Hepatocyte (in vitro differentiated cells): ENCODE results near the gene INO80C. TPM values are rescaled to one million over a fixed set of nuclear protein-coding genes. Genes with fewer than 3 reads are reported as not detected.

Experiments used
- DNase-seq: peaks from one replicate; pipeline ENCODE4 v3.0.0-alpha.2; 2016; ENCODE audit warnings: low spot score
- H2AFZ ChIP-seq: fragments of 200-600 bp; sonication (generic); 2 replicates; pipeline ENCODE4 v1.6.0; 2016; ENCODE audit warnings: antibody characterized with exemption, mild to moderate bottlenecking
- H3K27ac ChIP-seq: fragments of 200-600 bp; sonication (generic); 2 replicates; pipeline ENCODE4 v1.5.1; 2016; ENCODE audit warnings: mild to moderate bottlenecking
- H3K27me3 ChIP-seq: fragments of 200-600 bp; sonication (generic); 2 replicates; pipeline ENCODE4 v1.6.1; 2016
- H3K36me3 ChIP-seq: fragments of 200-600 bp; sonication (generic); replicated peaks from 2 replicates; pipeline ENCODE4 v1.5.1; 2016; ENCODE audit warnings: low read depth; ENCODE audit not compliant: insufficient read depth
- H3K4me1 ChIP-seq: fragments of 200-600 bp; sonication (generic); 2 replicates; pipeline ENCODE4 v1.5.1; 2016; ENCODE audit warnings: mild to moderate bottlenecking, moderate library complexity; ENCODE audit not compliant: insufficient read depth
- H3K4me2 ChIP-seq: fragments of 200-600 bp; sonication (generic); 2 replicates; pipeline ENCODE4 v1.6.0; 2016
- H3K4me3 ChIP-seq: fragments of 200-600 bp; sonication (generic); 2 replicates; pipeline ENCODE4 v1.5.1; 2016; ENCODE audit warnings: mild to moderate bottlenecking
- H3K79me2 ChIP-seq: fragments of 200-600 bp; sonication (generic); 2 replicates; pipeline ENCODE4 v1.6.0; 2017; ENCODE audit warnings: mild to moderate bottlenecking
- H3K9me2 ChIP-seq: fragments of 200-600 bp; sonication (generic); replicated peaks from 2 replicates; pipeline ENCODE4 v1.6.0; 2017; ENCODE audit warnings: mild to moderate bottlenecking; ENCODE audit not compliant: insufficient read depth
- H3K9me3 ChIP-seq: fragments of 200-600 bp; sonication (generic); 2 replicates; pipeline ENCODE4 v1.5.1; 2016; ENCODE audit warnings: low read depth, mild to moderate bottlenecking
- H4K20me1 ChIP-seq: fragments of 200-600 bp; sonication (generic); 2 replicates; pipeline ENCODE4 v1.6.0; 2016; ENCODE audit warnings: mild to moderate bottlenecking; ENCODE audit not compliant: insufficient read depth, poor library complexity, severe bottlenecking
- EZH2 ChIP-seq: fragments of 200-600 bp; sonication (generic); IDR thresholded peaks from 2 replicates; pipeline ENCODE4 v1.6.1; 2016; ENCODE audit warnings: antibody characterized with exemption, mild to moderate bottlenecking, borderline replicate concordance
- EZH2phosphoT487 ChIP-seq: fragments of 200-600 bp; sonication (generic); IDR thresholded peaks from one replicate; pipeline ENCODE4 v1.6.1; 2018; ENCODE audit warnings: antibody characterized with exemption, mild to moderate bottlenecking, low read depth, moderate library complexity; ENCODE audit not compliant: unreplicated experiment, severe bottlenecking
- WGBS: methylation state at CpG from one replicate; pipeline ENCODE4 v1.1.6; 2016; ENCODE audit warnings: low lambda C conversion rate; ENCODE audit errors: missing lambda C conversion rate; 5-methylcytosine and 5-hydroxymethylcytosine counted together
- polyA plus RNA-seq: library from polyadenylated mRNA; unstranded; fragments of >200 nt; fragmentation: Nextera tagmentation; extraction: Ambion mirVana; gene quantifications from 2 replicates; pipeline ENCODE4 v1.2.1, GENCODE V29; 2016
- total RNA-seq: library from RNA; depleted of rRNA; stranded (reverse); fragments of >200 nt; gene quantifications from 2 replicates; pipeline ENCODE4 v1.2.3, GENCODE V29; 2014
- TF ChIP-seq, protein P1 (sequence below): fragments of 200-600 bp; sonication (generic); IDR thresholded peaks from 2 replicates; pipeline ENCODE4 v1.5.1; 2016; ENCODE audit warnings: antibody characterized with exemption, mild to moderate bottlenecking; ENCODE audit not compliant: poor library complexity

Gene INO80C
- total and polyA plus RNA-seq, 2 experiments from 2014 or later: 16.5 to 25.1 TPM

GRCh38 chr18:35467624-35468016 lies 30.1 kb downstream of the INO80C start:
- Histone ChIP-seq H3K4me3 (no peak overlapping the region), H3K27me3 (no peaks in the 10 kb centered on the region), H3K36me3 (no peaks in the 10 kb centered on the region), H3K9me3 (no peaks in the 10 kb centered on the region), H4K20me1 (no peaks in the 10 kb centered on the region), H3K4me1 (peaks cover 13% of the 10 kb centered on the region), H2AFZ (no peak overlapping the region), H3K79me2 (no peaks in the 10 kb centered on the region), H3K9me2 (no peaks in the 10 kb centered on the region), H3K4me2 (no peak overlapping the region), H3K27ac (no peak overlapping the region)
- TF ChIP-seq EZH2phosphoT487: no peak
- TF ChIP-seq EZH2: no peak
- TF ChIP-seq, protein P1, sequence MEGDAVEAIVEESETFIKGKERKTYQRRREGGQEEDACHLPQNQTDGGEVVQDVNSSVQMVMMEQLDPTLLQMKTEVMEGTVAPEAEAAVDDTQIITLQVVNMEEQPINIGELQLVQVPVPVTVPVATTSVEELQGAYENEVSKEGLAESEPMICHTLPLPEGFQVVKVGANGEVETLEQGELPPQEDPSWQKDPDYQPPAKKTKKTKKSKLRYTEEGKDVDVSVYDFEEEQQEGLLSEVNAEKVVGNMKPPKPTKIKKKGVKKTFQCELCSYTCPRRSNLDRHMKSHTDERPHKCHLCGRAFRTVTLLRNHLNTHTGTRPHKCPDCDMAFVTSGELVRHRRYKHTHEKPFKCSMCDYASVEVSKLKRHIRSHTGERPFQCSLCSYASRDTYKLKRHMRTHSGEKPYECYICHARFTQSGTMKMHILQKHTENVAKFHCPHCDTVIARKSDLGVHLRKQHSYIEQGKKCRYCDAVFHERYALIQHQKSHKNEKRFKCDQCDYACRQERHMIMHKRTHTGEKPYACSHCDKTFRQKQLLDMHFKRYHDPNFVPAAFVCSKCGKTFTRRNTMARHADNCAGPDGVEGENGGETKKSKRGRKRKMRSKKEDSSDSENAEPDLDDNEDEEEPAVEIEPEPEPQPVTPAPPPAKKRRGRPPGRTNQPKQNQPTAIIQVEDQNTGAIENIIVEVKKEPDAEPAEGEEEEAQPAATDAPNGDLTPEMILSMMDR: no peak
- no peak for DNase-seq
- 91% methylated on average over 4 of the region's 4 CpGs for WGBS

DNA sequence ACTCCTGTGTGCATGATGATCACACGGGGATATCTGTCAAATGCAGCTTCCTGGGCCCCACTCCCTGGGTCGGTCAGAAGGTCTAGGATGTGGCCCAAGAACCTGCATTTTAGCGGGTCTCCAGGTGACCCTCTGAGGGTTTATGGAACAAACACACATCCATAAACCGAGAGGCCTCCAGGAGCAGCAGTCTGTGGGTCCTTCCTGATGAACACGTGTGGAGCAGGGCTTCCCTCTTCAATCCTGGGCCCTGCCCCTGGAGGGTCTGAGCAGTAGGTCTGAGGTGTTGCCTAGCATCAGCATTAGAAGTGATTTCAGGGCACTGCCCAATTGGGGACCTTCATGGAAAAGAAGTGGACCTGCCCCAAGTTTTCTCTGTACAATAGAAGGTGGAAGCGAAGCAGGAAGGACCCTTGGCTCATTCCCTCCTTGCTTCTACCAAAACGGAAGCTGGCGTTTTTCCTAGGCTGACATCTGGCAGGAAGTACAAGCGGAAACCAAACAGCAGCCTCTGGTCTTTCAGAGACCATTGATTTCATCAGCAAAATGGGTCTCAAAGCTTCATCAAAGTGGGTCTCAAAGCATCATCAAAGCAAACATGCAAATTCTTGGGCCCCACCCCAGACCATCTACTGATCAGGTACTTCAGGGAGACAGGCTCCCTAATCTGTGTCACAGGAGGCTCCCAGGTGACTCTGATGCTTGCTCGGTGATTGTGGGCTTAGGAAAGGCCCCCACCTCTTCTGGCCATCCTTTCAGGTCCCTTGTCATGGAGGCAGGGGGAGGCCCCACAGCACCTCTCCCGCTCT lies 30.7 kb downstream of the INO80C start:
- WGBS: 89% methylated on average over 11 of the region's 11 CpGs

GRCh38 chr18:35466334-35466733 lies 31.4 kb downstream of the INO80C start:
- Histone ChIP-seq H4K20me1 (no peaks in the 10 kb centered on the region), H3K36me3 (no peaks in the 10 kb centered on the region), H3K79me2 (no peaks in the 10 kb centered on the region), H3K9me3 (no peaks in the 10 kb centered on the region), H3K27me3 (no peaks in the 10 kb centered on the region), H3K9me2 (no peaks in the 10 kb centered on the region), H3K4me2 (no peak overlapping the region), H3K27ac (no peak overlapping the region), H3K4me3 (no peak overlapping the region), H3K4me1 (peaks cover 14% of the 10 kb centered on the region), H2AFZ (no peak overlapping the region)
- TF ChIP-seq, protein P1: no peak
- no peak for TF ChIP-seq EZH2
- no peak for DNase-seq
- 99% methylated on average over 5 of the region's 6 CpGs for WGBS

More for the DNA sequence above, 30.7 kb downstream of the INO80C start:
- H4K20me1 ChIP-seq: no peaks in the 10 kb centered on the region
- no peaks in the 10 kb centered on the region for H3K9me2 ChIP-seq
- H3K79me2 ChIP-seq: no peaks in the 10 kb centered on the region
- H3K36me3 ChIP-seq: no peaks in the 10 kb centered on the region
- H3K4me1 ChIP-seq: peaks cover 13% of the 10 kb centered on the region
- no peak overlapping the region for H3K4me3 ChIP-seq
- H3K4me2 ChIP-seq: no peak overlapping the region
- TF ChIP-seq EZH2: no peak
- TF ChIP-seq, protein P1: no peak
- TF ChIP-seq EZH2phosphoT487: no peak
- DNase-seq: no peak
- no peaks in the 10 kb centered on the region for H3K9me3 ChIP-seq
- no peaks in the 10 kb centered on the region for H3K27me3 ChIP-seq
- no peak overlapping the region for H2AFZ ChIP-seq
- no peak overlapping the region for H3K27ac ChIP-seq
